Activated CD4-positive, CD25-positive, alpha-beta regulatory T cell treated with anti-CD3 and anti-CD28 coated beads, Interleukin-2, amount 50 U/mL, for 16 hours (primary cell): ENCODE data around the gene TTBK2.
"Not testable (repeated sequence)": the region's sequence is repeated elsewhere in the genome, so short reads cannot be mapped to it uniquely, and the experiment has no call there.

Experiments
- DNase-seq: peaks from one replicate; pipeline ENCODE4 v3.0.0-alpha.2; 2020; ENCODE audit warnings: low read depth, low spot score

TTBK2 gene

GRCh38 chr15:42908538-42908937 lies 12.0 kb downstream of the TTBK2 start:
- DNase-seq: no peak

DNA sequence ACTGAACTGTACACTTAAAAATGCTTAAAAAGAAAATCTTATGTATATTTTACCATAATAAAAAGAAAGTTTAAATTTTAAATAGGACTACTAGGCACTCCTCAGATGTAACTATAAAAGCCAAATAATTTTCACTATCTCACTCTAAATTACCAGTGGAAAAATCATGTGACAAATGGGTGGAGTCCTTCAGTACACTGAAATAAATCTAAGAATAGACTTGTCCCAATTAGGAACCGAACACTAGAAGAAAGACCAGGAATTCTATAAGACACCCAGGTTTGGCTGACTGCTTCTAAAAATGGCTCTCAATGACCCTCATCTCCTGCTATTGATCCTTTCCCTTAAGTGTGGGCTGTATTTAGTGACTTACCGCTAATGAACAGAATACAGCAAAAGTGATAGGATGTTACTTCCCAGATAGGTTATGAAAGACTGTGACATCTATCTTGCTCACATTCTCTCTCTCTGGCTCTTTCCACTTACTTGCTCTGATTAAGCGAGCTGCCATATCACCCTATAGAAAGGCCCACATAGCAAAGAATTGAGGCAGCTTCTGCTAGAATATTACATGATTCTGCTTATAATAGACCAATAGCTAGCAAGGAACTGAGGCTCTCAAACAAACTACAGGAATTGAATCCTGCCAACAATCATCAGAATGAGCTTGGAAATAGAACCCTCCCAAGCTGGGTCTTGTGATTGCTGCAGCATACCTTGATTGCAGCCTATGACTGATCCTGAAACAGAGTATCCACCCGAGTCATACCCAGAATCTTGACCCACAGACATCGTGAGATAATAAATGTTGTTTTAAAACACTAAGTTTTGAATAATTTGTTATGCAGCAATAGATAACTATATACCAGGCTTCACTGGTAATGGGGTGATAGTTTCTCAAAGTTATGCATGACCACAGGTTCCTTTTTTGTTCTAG lies 16.9 kb downstream of the TTBK2 start:
- no peak for DNase-seq

DNA sequence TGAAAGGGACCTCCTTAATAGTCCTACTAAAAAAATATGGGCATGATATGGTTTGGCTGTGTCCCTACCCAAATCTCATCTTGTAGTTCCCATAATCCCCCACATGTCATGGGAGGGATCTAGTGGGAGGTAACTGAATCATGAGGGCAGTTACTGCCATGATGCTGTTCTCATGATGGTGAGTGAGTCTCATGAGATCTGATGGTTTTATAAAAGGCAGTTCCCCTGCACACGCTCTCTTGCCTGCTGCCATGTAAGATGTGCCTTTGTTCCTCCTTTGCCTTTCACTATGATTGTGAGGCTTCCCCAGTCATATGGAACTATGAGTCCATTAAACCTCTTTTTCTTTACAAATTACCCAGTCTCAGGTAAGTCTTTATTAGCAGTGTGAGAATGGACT lies 26.7 kb downstream of the TTBK2 start:
- DNase-seq: not testable (repeated sequence)

- DNase-seq: no peak
Measured at GRCh38 chr15:42891569-42891968, 29.0 kb downstream of the TTBK2 start.

- DNase-seq: no peak
Measured at GRCh38 chr15:42890161-42890913, 30.2 kb downstream of the TTBK2 start.

- not testable (repeated sequence) for DNase-seq
Measured at GRCh38 chr15:42887384-42887783, 33.2 kb downstream of the TTBK2 start.

GRCh38 chr15:42880121-42880520 lies 40.5 kb downstream of the TTBK2 start:
- DNase-seq: no peak

- DNase-seq: no peak
Measured at GRCh38 chr15:42879443-42879842, 41.1 kb downstream of the TTBK2 start.

- DNase-seq: no peak
Measured at GRCh38 chr15:42876224-42876623, 44.4 kb downstream of the TTBK2 start.

- DNase-seq: no peak
Measured at GRCh38 chr15:42868683-42869082, 51.9 kb downstream of the TTBK2 start.

DNA sequence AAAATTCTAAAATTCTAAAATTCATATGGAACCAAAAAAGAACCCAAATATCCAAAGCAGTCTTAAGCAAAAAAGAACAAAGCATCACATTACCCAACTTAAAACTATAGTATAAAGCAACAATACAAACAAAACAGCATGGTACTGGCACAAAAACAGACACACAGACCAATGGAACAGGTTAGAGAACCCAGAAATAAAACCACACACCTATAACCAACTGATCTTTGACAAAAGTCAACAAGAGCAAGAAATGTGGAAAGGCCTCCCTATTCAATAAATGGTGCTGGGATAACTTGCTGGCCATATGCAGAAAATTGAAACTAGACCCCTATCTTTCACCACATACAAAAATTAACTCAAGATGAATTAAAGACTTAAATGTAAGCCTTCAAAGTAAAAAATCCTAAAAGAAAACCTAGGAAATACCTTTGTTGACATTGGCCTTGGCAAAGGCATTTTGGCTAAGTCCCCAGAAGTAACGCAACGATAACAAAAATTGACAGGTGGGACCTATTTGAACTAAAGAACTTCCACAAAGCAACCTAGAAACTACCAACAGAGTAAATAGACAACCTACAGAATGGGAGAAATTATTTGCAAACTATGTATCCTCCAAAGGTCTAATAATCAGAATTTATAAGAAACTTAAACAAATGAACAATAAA lies 56.9 kb downstream of the TTBK2 start:
- no peak for DNase-seq

- no peak for DNase-seq
Measured at GRCh38 chr15:42858999-42859789, 61.4 kb downstream of the TTBK2 start.

GRCh38 chr15:42858540-42858939 lies 62.0 kb downstream of the TTBK2 start:
- no peak for DNase-seq

GRCh38 chr15:42854576-42854975 lies 66.0 kb downstream of the TTBK2 start:
- no peak for DNase-seq

DNA sequence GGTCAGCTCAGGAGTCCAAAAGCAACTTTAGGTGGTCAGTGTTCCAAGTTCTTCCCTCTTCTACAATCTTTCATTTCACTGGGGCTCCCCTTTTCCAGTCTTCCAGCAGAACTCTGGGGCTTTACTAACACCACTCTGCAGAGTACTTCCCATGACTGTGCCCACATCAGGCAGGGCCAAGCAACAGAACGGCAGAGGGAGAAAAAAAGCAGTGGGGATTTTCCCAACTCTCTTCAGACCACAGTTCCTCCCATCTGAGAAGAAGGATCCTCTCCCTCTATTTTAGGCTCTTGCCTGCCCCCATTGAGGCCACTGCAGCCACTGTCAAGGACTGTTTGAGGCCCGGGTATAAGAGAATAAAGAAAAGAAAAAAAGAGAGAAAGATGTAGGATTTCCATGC lies 70.7 kb downstream of the TTBK2 start:
- DNase-seq: no peak

GRCh38 chr15:42848846-42849245 lies 71.7 kb downstream of the TTBK2 start:
- no peak for DNase-seq

DNA sequence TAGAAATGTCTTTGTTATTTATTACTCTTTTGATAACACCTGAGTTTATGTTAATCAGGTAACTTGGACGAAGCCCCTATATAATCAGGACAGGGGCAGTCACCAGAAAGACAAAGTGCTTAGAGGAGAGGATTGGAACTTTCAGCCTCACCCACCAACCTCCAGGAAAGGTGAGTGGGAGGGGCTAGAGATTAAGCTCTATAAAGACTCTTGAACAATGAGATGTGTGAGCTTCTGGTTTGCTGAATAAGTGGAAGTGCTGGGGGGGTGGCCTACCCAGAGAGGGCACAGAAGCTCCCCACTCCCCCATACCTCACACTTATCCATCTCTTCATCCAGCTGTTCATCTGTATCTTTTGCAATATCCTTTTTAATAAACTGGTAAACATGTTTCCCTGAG lies 73.9 kb downstream of the TTBK2 start:
- no peak for DNase-seq

DNA sequence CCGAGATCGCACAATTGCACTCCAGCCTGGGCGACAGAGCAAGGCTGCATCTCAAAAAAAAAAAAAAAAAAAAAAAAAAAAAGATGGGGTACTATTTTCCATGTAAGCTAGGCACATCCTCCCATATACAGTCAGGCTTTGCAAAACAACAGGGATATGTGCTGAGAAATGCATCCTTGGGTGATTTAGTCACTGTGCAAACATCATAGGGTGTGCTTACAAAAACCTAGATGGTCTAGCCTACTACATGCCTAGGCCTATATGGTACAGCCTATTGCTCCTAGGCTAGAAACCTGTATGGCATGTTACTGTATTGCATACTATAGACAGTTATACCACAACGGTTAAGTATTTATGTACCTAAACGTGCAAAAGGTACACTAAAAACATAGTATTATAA lies 75.0 kb downstream of the TTBK2 start:
- DNase-seq: no peak

DNA sequence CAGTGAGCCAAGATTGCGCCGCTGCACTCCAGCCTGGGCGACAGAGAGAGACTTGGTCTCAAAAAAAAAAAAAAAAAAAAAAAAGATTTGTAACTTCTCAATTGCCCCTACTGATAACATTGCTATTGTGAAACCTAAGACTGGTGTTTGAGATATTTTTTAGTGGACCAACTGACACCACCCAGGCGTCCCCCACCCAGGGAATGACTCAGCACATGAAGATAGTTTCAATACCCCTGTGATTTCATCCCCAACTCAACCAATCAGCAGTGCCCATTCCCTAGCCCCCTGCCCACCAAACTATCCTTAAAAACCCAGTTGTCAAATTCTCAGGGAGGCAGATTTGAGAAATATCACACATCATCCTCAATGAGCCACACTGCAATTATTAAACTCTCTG lies 76.9 kb downstream of the TTBK2 start:
- DNase-seq: no peak

- no peak for DNase-seq
Measured at GRCh38 chr15:42836251-42836650, 84.3 kb downstream of the TTBK2 start.

- no peak for DNase-seq
Measured at GRCh38 chr15:42832576-42832975, 88.0 kb downstream of the TTBK2 start.
